ENCODE measurements around the gene HYOU1.

Gene HYOU1

DNA sequence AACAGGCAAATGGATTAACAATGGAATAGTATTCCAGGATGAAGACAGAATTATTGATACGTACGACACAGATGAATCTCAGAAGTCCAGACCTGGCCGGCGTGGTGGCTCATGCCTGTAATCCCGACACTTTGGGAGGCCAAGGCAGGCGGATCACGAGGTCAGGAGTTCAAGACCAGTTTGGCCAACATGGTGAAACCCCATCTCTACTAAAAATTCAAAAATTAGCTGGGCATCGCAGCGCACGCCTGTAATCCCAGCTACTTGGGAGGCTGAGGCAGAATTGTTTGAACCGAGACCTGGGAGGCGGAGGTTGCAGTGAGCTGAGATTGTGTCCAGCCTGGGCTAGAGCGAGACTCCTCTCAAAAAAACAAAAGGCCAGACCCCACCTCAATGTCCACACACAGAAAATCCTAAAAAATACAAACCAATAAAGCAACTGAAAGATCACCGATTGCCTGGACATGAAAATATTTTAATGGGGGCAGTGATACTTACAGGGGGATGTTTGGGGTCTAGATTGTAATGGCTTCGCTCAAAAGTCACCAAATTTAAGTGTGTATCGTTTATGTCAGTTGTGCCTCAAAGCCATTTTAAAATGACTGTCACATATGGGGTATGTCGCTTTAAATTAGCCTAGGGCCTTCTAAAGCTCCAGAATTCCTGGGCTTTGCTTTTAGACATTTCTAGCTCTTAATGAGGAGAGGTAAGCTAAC lies 42.6 kb downstream of the HYOU1 start:
- H3K79me2 ChIP-seq (ENCODE audit: insufficient read depth, low read depth), result peaks cover 28% of the 10 kb centered on the region

DNA sequence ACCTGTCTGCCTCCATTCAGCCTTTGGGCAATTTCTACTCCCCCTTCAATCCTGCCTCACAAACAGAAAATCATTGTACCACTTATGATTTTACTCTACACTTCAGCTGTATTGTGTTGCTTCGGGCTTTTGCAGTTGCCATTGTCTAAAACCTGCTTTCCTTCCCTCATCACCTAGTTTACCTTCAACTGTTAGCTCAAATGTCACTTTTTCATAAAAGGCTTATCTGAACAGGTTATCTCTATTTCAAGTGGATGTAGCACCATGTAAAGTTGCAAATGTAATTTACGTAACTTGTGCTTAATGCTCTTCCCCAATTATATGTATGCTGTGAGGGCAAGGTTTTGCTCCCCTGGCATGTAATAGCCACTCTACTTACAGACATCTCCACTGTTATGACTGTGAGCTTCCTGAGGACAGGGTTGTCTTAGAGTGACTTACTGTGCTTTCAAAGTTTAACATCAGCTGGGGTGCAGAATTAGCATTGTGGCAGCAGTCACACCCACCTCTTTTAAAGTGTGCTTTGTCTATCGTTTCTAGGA lies 44.3 kb downstream of the HYOU1 start:
- peaks cover 18% of the 10 kb centered on the region for H3K79me2 ChIP-seq (ENCODE audit: insufficient read depth, low read depth)
- no peak overlapping the region; the same call in 1 of the 2 replicates for H3K27ac ChIP-seq
- no peak overlapping the region for H3K9ac ChIP-seq
- H3K36me3 ChIP-seq (ENCODE audit: insufficient read depth), result no peaks in the 10 kb centered on the region; the same call in 1 of the 2 replicates
- no peak overlapping the region for H3K4me3 ChIP-seq (IDR thresholded peaks at IDR 0.05; ENCODE audit: insufficient read depth, low read depth, low read length)
- no peak overlapping the region for H2AFZ ChIP-seq (ENCODE audit: low read depth)
- H3K4me2 ChIP-seq, result no peak overlapping the region
- TF ChIP-seq, protein P1, sequence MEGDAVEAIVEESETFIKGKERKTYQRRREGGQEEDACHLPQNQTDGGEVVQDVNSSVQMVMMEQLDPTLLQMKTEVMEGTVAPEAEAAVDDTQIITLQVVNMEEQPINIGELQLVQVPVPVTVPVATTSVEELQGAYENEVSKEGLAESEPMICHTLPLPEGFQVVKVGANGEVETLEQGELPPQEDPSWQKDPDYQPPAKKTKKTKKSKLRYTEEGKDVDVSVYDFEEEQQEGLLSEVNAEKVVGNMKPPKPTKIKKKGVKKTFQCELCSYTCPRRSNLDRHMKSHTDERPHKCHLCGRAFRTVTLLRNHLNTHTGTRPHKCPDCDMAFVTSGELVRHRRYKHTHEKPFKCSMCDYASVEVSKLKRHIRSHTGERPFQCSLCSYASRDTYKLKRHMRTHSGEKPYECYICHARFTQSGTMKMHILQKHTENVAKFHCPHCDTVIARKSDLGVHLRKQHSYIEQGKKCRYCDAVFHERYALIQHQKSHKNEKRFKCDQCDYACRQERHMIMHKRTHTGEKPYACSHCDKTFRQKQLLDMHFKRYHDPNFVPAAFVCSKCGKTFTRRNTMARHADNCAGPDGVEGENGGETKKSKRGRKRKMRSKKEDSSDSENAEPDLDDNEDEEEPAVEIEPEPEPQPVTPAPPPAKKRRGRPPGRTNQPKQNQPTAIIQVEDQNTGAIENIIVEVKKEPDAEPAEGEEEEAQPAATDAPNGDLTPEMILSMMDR (conservative IDR thresholded peaks at IDR 0.05; ENCODE audit: low read depth, low read length), result no peak
- no peaks in the 10 kb centered on the region for H4K20me1 ChIP-seq (ENCODE audit: insufficient read depth)
- no peaks in the 10 kb centered on the region for H3K27me3 ChIP-seq (ENCODE audit: insufficient read depth, low read depth)
- peaks cover 13% of the 10 kb centered on the region for H3K4me1 ChIP-seq (ENCODE audit: low read depth, poor library complexity, severe bottlenecking)

More for the DNA sequence above, 42.6 kb downstream of the HYOU1 start:
- Histone ChIP-seq H3K9ac (no peak overlapping the region), H3K4me3 (IDR thresholded peaks at IDR 0.05; ENCODE audit: insufficient read depth, low read depth, low read length) (no peak overlapping the region), H3K4me1 (ENCODE audit: low read depth, poor library complexity, severe bottlenecking) (peaks cover 13% of the 10 kb centered on the region), H3K27me3 (ENCODE audit: insufficient read depth, low read depth) (no peaks in the 10 kb centered on the region), H3K36me3 (ENCODE audit: insufficient read depth) (no peaks in the 10 kb centered on the region; the same call in 1 of the 2 replicates), H3K27ac (no peak overlapping the region), H4K20me1 (ENCODE audit: insufficient read depth) (no peaks in the 10 kb centered on the region), H2AFZ (ENCODE audit: low read depth) (no peak overlapping the region), H3K4me2 (no peak overlapping the region)
- TF ChIP-seq, protein P1 (conservative IDR thresholded peaks at IDR 0.05; ENCODE audit: low read depth, low read length), result no peak

DNA sequence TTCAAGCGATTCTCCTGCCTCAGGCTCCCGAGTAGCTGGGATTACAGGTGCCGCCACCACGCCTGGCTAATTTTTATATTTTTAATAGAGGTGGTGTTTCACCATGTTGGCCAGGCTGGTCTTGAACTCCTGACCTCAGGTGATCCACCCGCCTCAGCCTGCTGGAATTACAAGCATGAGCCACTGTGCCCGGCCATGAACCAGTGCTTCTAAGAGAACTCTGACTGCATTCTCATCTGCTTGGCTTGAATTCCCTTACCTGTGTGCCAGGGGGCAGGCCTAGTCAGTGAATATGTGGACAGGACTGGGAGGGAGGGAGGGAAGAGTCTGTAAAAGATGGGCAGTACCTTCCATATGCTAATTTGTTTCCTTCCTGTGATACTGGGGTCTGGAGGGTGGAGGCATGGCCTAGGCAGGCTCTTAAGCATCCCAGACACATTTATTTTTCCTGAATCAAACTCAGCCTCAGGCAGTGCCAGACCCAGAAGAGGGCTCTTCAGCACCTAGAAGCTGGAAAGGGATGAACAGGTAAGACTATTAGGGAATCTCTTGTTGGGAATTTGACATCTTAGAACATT lies 45.4 kb downstream of the HYOU1 start:
- Histone ChIP-seq H3K4me2 (no peak overlapping the region), H3K27me3 (ENCODE audit: insufficient read depth, low read depth) (no peaks in the 10 kb centered on the region), H3K36me3 (ENCODE audit: insufficient read depth) (no peaks in the 10 kb centered on the region; the same call in 1 of the 2 replicates), H3K9ac (no peak overlapping the region), H3K4me3 (IDR thresholded peaks at IDR 0.05; ENCODE audit: insufficient read depth, low read depth, low read length) (no peak overlapping the region), H2AFZ (ENCODE audit: low read depth) (no peak overlapping the region), H3K27ac (no peak overlapping the region), H3K79me2 (ENCODE audit: insufficient read depth, low read depth) (peaks cover 6% of the 10 kb centered on the region), H3K4me1 (ENCODE audit: low read depth, poor library complexity, severe bottlenecking) (peaks cover 6% of the 10 kb centered on the region), H4K20me1 (ENCODE audit: insufficient read depth) (no peaks in the 10 kb centered on the region)
- TF ChIP-seq, protein P1 (conservative IDR thresholded peaks at IDR 0.05; ENCODE audit: low read depth, low read length), result no peak

DNA sequence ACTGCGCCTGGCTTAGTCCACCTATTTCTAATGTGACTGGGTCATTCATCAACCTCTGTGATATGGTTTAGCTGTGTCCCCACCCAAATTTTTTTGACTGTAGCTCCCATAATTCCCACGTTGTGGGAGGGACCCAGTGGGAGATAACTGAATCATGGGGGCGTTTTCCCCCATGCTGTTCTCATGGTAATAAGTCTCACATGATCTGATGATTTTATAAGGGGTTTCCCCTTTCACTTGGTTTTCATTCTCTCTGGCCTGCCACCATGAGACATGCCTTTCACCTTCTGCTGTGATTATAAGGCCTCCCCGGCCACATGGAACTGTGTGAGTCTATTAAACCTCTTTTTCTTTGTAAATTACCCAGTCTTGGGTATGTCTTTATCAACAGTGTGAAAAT lies 50.3 kb downstream of the HYOU1 start:
- Histone ChIP-seq H3K79me2 (ENCODE audit: insufficient read depth, low read depth) (no peaks in the 10 kb centered on the region), H3K27ac (no peak overlapping the region), H3K4me1 (ENCODE audit: low read depth, poor library complexity, severe bottlenecking) (no peaks in the 10 kb centered on the region), H3K4me3 (IDR thresholded peaks at IDR 0.05; ENCODE audit: insufficient read depth, low read depth, low read length) (no peak overlapping the region), H2AFZ (ENCODE audit: low read depth) (no peak overlapping the region), H3K9ac (no peak overlapping the region), H3K27me3 (ENCODE audit: insufficient read depth, low read depth) (no peaks in the 10 kb centered on the region), H3K4me2 (no peak overlapping the region), H4K20me1 (ENCODE audit: insufficient read depth) (no peaks in the 10 kb centered on the region), H3K36me3 (ENCODE audit: insufficient read depth) (peaks cover under 1% of the 10 kb centered on the region; the same call in 1 of the 2 replicates)
- TF ChIP-seq, protein P1 (conservative IDR thresholded peaks at IDR 0.05; ENCODE audit: low read depth, low read length), result no peak

Measured in KMS-11 (cell line).